ENCODE data around the gene BEX1.
"Not testable (repeated sequence)": the region's sequence is repeated elsewhere in the genome, so short reads cannot be mapped to it uniquely, and the experiment has no call there.

Gene BEX1

DNA sequence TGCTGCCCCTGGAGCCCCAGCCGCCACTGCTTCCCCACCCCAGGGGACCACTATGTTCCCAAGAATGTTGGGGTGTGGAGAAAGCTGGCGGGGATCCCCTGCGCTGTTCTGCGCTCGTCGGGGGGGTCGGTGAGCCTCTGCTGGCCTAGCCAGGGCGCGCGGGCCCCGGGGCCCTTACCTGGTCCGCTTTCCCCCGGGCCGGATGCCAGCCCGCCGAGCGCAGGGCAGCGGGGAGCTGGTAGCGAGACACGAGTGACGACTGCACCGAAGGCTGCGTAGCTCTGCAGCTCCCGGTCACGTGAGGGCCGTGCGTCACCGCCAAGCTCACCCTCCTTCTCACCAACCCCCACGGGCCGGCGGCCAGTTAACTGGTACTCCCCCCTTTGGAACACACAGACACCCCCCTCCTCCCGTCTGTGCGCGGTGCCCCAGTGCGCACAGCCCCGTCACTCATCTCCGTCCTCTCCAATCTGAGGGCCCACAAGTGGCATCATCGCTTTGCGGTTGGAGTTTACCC, at the start of gene BEX1:
TSS of gene BEX1 (minus strand) at position 254 of the 517 bp plus-strand sequence. CDS start 897 bp downstream, outside the sequence.
- in situ Hi-C loops (cut with HindIII; ENCODE audit: low sequenced_read_pairs): no loop called here

DNA sequence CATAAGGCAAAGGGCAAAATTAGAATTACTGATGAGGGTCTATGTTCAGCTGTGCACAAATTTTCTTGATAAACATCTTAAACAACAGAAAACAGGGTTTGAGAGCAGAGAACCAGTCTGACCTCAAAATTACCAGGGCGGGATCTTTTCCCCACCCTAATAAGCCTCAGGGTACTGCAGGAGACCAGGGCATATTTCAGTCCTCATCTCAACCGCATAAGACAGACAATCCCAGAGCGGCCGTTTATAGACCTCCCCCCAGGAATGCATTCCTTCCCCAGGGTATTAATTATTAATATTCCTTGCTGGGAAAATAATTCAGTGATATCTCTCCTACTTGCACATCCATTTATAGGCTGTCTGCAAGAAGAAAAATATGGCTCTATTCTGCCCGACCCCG, 45.5 kb upstream of the BEX1 start:
- in situ Hi-C loops (cut with HindIII; ENCODE audit: low sequenced_read_pairs): not testable (repeated sequence)

- in situ Hi-C loops (cut with HindIII; ENCODE audit: low sequenced_read_pairs): no loop called here
Measured at GRCh38 chrX:103107836-103108235, 43.9 kb upstream of the BEX1 start.

GRCh38 chrX:103107227-103107737, 43.3 kb upstream of the BEX1 start:
- in situ Hi-C loops (cut with HindIII; ENCODE audit: low sequenced_read_pairs): not testable (repeated sequence)

DNA sequence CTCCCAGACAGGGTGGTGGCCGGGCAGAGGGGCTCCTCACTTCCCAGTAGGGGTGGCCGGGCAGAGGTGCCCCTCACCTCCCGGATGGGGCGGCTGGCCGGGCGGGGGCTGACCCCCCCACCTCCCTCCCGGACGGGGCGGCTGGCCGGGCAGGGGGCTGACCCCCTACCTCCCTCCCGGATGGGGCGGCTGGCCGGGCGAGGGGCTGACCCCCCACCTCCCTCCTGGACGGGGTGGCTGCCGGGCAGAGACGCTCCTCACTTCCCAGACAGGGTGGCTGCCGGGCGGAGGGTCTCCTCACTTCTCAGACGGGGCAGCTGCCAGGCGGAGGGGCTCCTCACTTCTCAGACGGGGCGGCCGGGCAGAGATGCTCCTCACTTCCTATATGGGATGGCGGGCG, 40.4 kb upstream of the BEX1 start:
- in situ Hi-C loops (cut with HindIII; ENCODE audit: low sequenced_read_pairs): not testable (repeated sequence)

DNA sequence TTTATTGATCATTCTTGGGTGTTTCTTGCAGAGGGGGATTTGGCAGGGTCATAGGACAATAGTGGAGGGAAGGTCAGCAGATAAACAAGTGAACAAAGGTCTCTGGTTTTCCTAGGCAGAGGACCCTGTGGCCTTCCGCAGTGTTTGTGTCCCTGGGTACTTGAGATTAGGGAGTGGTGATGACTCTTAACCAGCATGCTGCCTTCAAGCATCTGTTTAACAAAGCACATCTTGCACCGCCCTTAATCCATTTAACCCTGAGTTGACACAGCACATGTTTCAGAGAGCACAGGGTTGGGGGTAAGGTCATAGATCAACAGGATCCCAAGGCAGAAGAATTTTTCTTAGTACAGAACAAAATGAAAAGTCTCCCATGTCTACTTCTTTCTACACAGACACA, 39.9 kb upstream of the BEX1 start:
- in situ Hi-C loops (cut with HindIII; ENCODE audit: low sequenced_read_pairs): not testable (repeated sequence)

DNA sequence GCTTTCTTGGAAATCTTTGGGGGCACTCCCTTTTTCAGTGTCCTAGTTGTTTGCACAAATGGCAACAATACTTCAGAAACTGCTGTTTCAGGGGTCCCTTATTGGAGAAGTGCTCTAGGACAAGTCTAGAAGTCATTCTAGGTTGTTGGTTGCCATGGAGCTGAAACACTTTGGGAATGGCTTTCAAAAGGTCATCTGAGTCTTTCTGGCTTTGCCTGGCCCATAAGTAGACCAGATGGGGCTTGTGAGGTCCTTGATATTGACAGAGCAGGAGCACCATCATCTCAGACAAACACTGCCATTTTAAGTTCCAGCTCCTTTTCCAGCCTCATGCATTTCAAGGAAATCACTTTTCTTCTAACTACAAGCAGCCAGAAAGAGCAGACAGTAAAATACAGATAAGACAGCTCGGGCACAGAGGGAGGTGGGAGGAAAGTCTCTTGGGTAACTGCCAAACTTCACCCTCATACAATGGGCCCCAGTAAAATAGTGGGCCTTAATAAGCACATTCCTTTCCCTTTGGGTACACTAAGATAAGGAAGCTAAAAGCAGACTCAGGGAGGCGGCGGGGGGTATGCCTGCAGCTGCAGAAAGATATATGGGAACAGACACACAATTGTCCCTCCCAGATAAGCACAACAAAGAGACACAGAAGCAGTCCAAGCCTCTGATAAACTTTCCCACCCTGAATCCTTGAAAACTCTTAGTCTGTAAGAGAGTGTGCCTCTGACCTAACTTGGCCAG, 37.5 kb upstream of the BEX1 start:
- in situ Hi-C loops (cut with HindIII; ENCODE audit: low sequenced_read_pairs): no loop called here

GRCh38 chrX:103100484-103100883, 36.5 kb upstream of the BEX1 start:
- in situ Hi-C loops (cut with HindIII; ENCODE audit: low sequenced_read_pairs): no loop called here

GRCh38 chrX:103099691-103100090, 35.7 kb upstream of the BEX1 start:
- in situ Hi-C loops (cut with HindIII; ENCODE audit: low sequenced_read_pairs): no loop called here

DNA sequence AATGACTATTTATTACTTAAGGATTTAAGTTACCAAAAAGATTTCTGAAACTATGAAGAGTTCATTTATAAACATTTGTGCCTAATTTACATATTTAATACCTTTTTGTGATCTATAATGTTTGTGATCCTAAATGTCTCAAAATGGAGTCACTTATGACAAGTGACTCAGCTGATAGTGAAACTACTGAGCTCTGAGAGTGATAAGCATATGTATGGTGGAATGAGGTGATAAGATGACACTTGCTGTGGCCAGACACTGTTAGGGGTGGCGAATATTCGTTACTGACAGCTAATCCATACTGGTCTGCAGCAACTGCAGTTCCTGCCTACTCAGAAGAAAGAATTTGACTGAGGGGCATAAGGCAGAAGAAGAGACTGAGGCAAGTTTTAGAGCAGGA, 34.5 kb upstream of the BEX1 start:
- in situ Hi-C loops (cut with HindIII; ENCODE audit: low sequenced_read_pairs): no loop called here

DNA sequence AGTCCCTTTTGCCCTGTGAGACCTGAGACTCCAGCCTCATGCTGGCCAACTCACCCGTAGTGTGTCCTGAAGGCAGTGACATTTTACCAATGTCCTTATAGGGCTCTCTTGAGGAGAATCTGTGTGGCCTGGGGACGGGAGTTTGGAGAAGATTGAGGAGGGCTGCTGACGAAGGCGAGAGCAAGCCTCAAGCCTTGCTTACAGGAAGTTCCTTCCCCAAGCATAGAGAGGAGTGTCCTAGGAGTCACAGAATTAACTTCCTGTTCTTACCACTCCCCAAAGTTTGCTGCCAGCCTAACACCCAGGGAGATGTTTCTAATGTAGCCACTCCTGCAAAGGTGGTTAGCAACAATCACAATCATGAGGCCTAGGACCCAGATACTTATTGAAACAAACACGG, 29.0 kb upstream of the BEX1 start, which contains the start of gene NXF3:
TSS of gene NXF3 (minus strand) at position 202 of the 400 bp plus-strand sequence. CDS start at position 82, 120 bp downstream.
- in situ Hi-C loops (cut with HindIII; ENCODE audit: low sequenced_read_pairs): no loop called here

DNA sequence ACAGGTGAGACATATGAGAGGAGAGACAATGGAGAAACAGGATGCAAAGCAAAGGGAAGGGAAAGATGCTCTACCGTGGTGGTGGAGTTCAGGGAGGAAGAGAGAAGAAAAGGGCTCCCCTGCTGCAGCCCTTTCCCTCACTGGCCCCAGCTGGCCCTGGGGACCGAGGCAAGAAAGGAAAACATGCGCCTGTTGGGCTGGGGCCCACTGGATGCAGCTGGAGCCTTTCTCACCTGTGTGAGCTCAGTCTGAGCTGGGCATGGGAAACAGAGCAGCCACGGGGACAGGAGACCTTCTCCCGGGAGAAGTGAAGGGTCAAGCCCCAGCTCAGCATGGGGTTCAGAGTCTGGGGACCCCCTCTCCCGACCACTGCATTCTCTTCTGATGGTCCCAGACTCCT, 17.1 kb upstream of the BEX1 start:
- in situ Hi-C loops (cut with HindIII; ENCODE audit: low sequenced_read_pairs): no loop called here

- in situ Hi-C loops (cut with HindIII; ENCODE audit: low sequenced_read_pairs): no loop called here
Measured at GRCh38 chrX:103073467-103073866, 9.5 kb upstream of the BEX1 start.

- in situ Hi-C loops (cut with HindIII; ENCODE audit: low sequenced_read_pairs): no loop called here
Measured at GRCh38 chrX:103066606-103067005, 2.6 kb upstream of the BEX1 start.

GRCh38 chrX:103063191-103063845, 653 bp downstream of the BEX1 start:
- in situ Hi-C loops (cut with HindIII; ENCODE audit: low sequenced_read_pairs): no loop called here

- in situ Hi-C loops (cut with HindIII; ENCODE audit: low sequenced_read_pairs): no loop called here
Measured at GRCh38 chrX:103061486-103061885, 2.5 kb downstream of the BEX1 start.

DNA sequence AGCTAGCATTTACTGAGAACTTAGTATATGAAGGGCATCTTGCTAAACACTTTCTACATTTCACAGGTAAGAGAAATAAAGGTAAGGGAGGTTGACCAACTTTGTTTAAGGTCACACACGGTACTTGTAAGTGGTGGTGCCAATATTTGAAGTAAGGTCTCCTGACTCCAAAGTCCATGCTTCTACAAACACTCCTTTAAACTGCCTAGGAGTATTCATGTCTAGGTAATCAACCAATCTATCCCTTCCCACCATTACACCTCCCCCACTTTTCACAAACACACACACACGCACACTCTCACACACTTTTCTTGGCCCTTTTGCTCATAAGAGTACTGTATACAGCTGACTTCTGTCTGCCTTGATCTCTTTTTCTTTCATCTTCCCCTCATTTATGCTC, 7.1 kb downstream of the BEX1 start:
- in situ Hi-C loops (cut with HindIII; ENCODE audit: low sequenced_read_pairs): no loop called here

- in situ Hi-C loops (cut with HindIII; ENCODE audit: low sequenced_read_pairs): no loop called here
Measured at GRCh38 chrX:103052625-103053024, 11.3 kb downstream of the BEX1 start.

DNA sequence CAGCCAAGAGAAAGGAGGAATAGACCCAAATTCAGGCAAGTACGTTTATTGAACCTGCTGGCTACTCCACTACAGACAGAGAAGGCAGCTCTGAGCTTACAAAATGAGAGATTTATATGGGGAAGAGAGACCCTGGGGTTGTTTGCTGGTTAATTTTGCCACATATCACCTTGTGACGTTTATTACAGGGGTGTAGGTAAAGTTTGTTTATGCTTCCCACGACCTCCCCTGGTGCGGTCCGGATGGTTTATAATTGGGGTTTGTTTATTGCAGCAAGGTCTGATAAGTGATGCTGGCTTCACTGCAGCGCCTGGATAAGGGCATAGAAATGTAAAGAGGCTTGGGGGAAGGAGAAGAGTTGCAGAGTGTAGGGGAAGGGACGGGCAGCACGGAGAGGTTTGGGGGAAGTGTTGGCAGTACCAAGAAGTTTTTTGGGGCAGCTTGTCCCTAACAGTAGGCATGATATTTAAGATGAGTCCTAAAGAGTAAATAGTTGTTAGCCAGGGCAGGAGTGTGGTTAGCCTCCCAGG, 12.6 kb downstream of the BEX1 start:
- in situ Hi-C loops (cut with HindIII; ENCODE audit: low sequenced_read_pairs): no loop called here

DNA sequence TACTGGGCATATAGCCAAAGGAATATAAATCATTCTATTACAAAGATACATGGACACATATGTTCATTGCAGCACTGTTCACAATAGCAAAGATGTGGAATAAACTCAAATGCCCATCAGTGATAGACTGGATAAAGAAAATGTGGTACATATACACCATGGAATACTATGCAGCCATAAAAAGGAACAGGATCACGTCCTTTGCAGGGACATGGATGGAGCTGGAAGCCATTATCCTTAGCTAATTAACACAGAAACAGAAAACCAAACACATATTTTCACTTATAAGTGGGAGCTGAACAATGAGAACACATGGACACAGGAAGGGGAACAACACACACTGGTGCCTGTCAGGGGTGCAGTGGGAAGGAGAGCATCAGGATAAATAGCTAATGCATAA, 30.6 kb downstream of the BEX1 start:
- in situ Hi-C loops (cut with HindIII; ENCODE audit: low sequenced_read_pairs): not testable (repeated sequence)

DNA sequence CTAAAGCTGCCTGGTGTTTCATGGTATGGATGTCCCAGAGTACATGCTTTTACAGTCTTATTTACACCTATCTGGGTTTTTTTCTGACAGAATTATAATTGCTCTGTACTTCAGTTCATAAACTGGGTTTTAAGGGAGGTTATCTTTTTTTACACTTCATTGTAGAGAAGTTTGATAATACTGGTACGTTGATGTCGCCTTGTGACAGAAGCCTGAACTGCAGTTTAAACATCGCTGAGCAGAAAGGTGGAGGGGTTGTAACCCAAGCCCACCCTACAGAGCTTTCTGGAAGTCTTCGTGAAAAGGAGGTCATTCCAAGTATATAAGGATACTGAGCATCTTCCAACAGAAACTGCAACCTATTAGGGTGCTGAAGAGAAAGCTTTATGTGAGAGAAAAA, 46.4 kb downstream of the BEX1 start:
- in situ Hi-C loops (cut with HindIII; ENCODE audit: low sequenced_read_pairs): no loop called here

- in situ Hi-C loops (cut with HindIII; ENCODE audit: low sequenced_read_pairs): no loop called here
Measured at GRCh38 chrX:103012945-103013344, 51.0 kb downstream of the BEX1 start.

Data from endothelial cell of hepatic sinusoid (primary cell).